Fibroblast of lung (primary cell): Measurements from ENCODE around the gene WEE1. TPM values are rescaled to one million over a fixed set of nuclear protein-coding genes. Genes with fewer than 3 reads are reported as not detected.

Experiments
- DNase-seq, 2 donors: peaks; one replicate each; pipeline versions ENCODE4 v3.0.0 to v3.0.0-alpha.2; 2010; ENCODE audit warnings: low read depth in 2 of 2
- H2AFZ ChIP-seq: 2 replicates; pipeline ENCODE4 v1.5.1; 2012; ENCODE audit warnings: low read length, control low read depth, inconsistent platforms
- H3K27ac ChIP-seq: 2 replicates; pipeline ENCODE4 v1.5.1; 2011; ENCODE audit warnings: low read length, control low read depth; ENCODE audit not compliant: insufficient read depth
- H3K27me3 ChIP-seq: 2 replicates; pipeline ENCODE4 v1.5.1; 2011; ENCODE audit warnings: mild to moderate bottlenecking, low read length; ENCODE audit not compliant: control insufficient read depth, insufficient read depth
- H3K36me3 ChIP-seq: 2 replicates; pipeline ENCODE4 v1.5.1; 2011; ENCODE audit warnings: low read length; ENCODE audit not compliant: control insufficient read depth, insufficient read depth
- H3K4me1 ChIP-seq: 2 replicates; pipeline ENCODE4 v1.5.1; 2011; ENCODE audit warnings: low read length; ENCODE audit not compliant: control insufficient read depth, insufficient read depth; ENCODE audit errors: extremely low read depth
- H3K4me2 ChIP-seq: 2 replicates; pipeline ENCODE4 v1.5.1; 2011; ENCODE audit warnings: low read length, control low read depth; ENCODE audit not compliant: insufficient read depth; ENCODE audit errors: extremely low read depth
- H3K4me3 ChIP-seq, 4 experiments: fragments of 200-600 bp in 1 of 4; sonication (generic) in 1 of 4; replicated peaks in 1 of 4; 2 replicates each; pipeline ENCODE4 v1.5.1; 2011 to 2016; ENCODE audit warnings: low read length in 4 of 4, low read depth in 3 of 4, mild to moderate bottlenecking in 3 of 4, control low read depth in 2 of 4, inconsistent platforms in 1 of 4, mixed read lengths in 1 of 4; ENCODE audit not compliant: insufficient read depth in 1 of 4; ENCODE audit errors: control extremely low read depth in 1 of 4
- H3K79me2 ChIP-seq: 2 replicates; pipeline ENCODE4 v1.5.1; 2012; ENCODE audit warnings: mild to moderate bottlenecking, low read length, inconsistent platforms; ENCODE audit not compliant: control insufficient read depth, insufficient read depth
- H3K9ac ChIP-seq: 2 replicates; pipeline ENCODE4 v1.5.1; 2011; ENCODE audit warnings: mild to moderate bottlenecking, low read length, control low read depth; ENCODE audit not compliant: insufficient read depth
- H3K9me3 ChIP-seq: 2 replicates; pipeline ENCODE4 v1.5.1; 2012; ENCODE audit warnings: low read depth, low read length; ENCODE audit not compliant: control insufficient read depth, insufficient read depth
- H4K20me1 ChIP-seq: 2 replicates; pipeline ENCODE4 v1.5.1; 2011; ENCODE audit warnings: low read length; ENCODE audit not compliant: control insufficient read depth, insufficient read depth; ENCODE audit errors: extremely low read depth
- CTCF ChIP-seq, 2 donors: IDR thresholded peaks in 1 of 2; conservative IDR thresholded peaks in 1 of 2; 1 replicate in 1 of 2; 2 replicates in 1 of 2; pipeline ENCODE4 v1.5.1; 2011 to 2012; ENCODE audit warnings: low read length in 2 of 2, control low read depth in 1 of 2, inconsistent platforms in 1 of 2, low read depth in 1 of 2, mild to moderate bottlenecking in 1 of 2
- EZH2 ChIP-seq: IDR thresholded peaks from 2 replicates; pipeline ENCODE4 v1.5.1; 2012; ENCODE audit warnings: low read length, control low read depth, mild to moderate bottlenecking; ENCODE audit errors: missing control alignments
- polyA plus RNA-seq, 2 donors: library from polyadenylated mRNA; depleted of rRNA in 1 of 2; stranded (reverse) in 1 of 2; unstranded in 1 of 2; fragments of >200 nt; gene quantifications; 2 replicates each; pipeline ENCODE4 v1.2.1, GENCODE V29; 2011 to 2012; ENCODE audit warnings: missing spikeins in 1 of 2
- total RNA-seq: library from RNA; depleted of rRNA; stranded (reverse); fragments of >200 nt; gene quantifications from 2 replicates; pipeline ENCODE4 v1.2.1, GENCODE V29; 2014

Gene WEE1
- total and polyA plus RNA-seq, 2 donors (not counting 1 experiment from before 2014, with no cell fraction given): 55.2 to 77.5 TPM

GRCh38 chr11:9568161-9568853 is 5.2 kb upstream of the WEE1 start:
- no peak overlapping the region for H3K4me3 ChIP-seq
- peaks cover 19% of the 10 kb centered on the region for H3K4me1 ChIP-seq
- H3K27me3 ChIP-seq: no peaks in the 10 kb centered on the region
- H3K27ac ChIP-seq: peak overlapping the region; percentile 77
- H3K79me2 ChIP-seq: no peaks in the 10 kb centered on the region
- no peak for TF ChIP-seq CTCF (conservative IDR thresholded peaks at IDR 0.05 in 1 of 2, IDR thresholded peaks at IDR 0.05 in 1 of 2; ENCODE audit: low read depth in 1 of 2, low read length in 2 of 2)
- TF ChIP-seq EZH2: no peak
- H3K4me2 ChIP-seq: peak overlapping the region; percentile 28
- no peaks in the 10 kb centered on the region for H4K20me1 ChIP-seq
- H3K9ac ChIP-seq: peak overlapping the region; percentile 10
- no peaks in the 10 kb centered on the region for H3K36me3 ChIP-seq
- no peaks in the 10 kb centered on the region for H3K9me3 ChIP-seq
- DNase-seq: no peak
- no peak overlapping the region for H2AFZ ChIP-seq

- Histone ChIP-seq H3K79me2 (peaks cover 5% of the 10 kb centered on the region), H4K20me1 (no peaks in the 10 kb centered on the region), H3K27ac (peak overlapping the region; percentile 77), H2AFZ (no peak overlapping the region), H3K4me3 (peak overlapping the region in 2 of 4 experiments; percentile 11 to 32), H3K4me1 (peaks cover 19% of the 10 kb centered on the region), H3K4me2 (peak overlapping the region; percentile 71), H3K9ac (peak overlapping the region; percentile 35), H3K9me3 (no peaks in the 10 kb centered on the region), H3K27me3 (no peaks in the 10 kb centered on the region), H3K36me3 (no peaks in the 10 kb centered on the region)
- DNase-seq: peak; percentile 91 to 95
- no peak for TF ChIP-seq CTCF (conservative IDR thresholded peaks at IDR 0.05 in 1 of 2, IDR thresholded peaks at IDR 0.05 in 1 of 2; ENCODE audit: low read depth in 1 of 2, low read length in 2 of 2)
- no peak for TF ChIP-seq EZH2
Observed at GRCh38 chr11:9568854-9569587, 4.4 kb upstream of the WEE1 start.

- no peaks in the 10 kb centered on the region for H3K36me3 ChIP-seq
- no peak for DNase-seq
- no peak overlapping the region for H3K4me3 ChIP-seq
- H3K9me3 ChIP-seq: no peaks in the 10 kb centered on the region
- peaks cover 19% of the 10 kb centered on the region for H3K4me1 ChIP-seq
- TF ChIP-seq CTCF (conservative IDR thresholded peaks at IDR 0.05 in 1 of 2, IDR thresholded peaks at IDR 0.05 in 1 of 2; ENCODE audit: low read depth in 1 of 2, low read length in 2 of 2) (no peak), EZH2 (no peak)
- peak overlapping the region; percentile 71 for H3K4me2 ChIP-seq
- H3K9ac ChIP-seq: peak overlapping the region; percentile 35
- H3K27me3 ChIP-seq: no peaks in the 10 kb centered on the region
- peak overlapping the region; percentile 77 for H3K27ac ChIP-seq
- H4K20me1 ChIP-seq: no peaks in the 10 kb centered on the region
- H3K79me2 ChIP-seq: peaks cover 11% of the 10 kb centered on the region
- H2AFZ ChIP-seq: no peak overlapping the region
Observed at GRCh38 chr11:9569588-9570164, 3.8 kb upstream of the WEE1 start.
